ENCODE results near the gene SCAF1. TPM values are rescaled to one million over a fixed set of nuclear protein-coding genes. Genes with fewer than 3 reads are reported as not detected.

SCAF1 gene
- total RNA-seq, 1 experiment from 2014 or later, result 103 TPM

DNA sequence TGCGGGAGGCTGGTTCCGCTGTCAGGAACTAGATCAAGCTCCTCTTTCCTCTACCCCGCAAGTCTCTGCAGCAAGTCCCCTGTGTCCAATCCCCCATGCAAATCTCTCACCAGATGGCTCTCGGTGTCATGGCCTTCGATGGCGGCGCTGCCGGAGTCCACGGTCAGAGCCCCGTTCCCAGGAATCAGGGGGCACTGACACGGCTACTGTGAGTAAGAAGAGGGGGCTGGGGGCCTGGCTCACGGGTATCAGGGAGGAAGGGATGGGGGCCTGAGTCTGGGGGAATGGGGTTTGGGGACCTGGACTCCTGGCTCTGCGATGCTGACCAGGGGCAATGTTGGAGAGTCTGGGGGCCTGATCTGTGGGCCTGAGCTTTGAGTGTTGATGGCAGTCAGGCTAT, 4.0 kb downstream of the SCAF1 start (continued):
- TF ChIP-seq ZNF263 (CRISPR knock-in tag; IDR thresholded peaks at IDR 0.05; ENCODE audit: low read depth) (no peak), ZNF232 (CRISPR knock-in tag; IDR thresholded peaks at IDR 0.05) (no peak), FOXJ3 (CRISPR knock-in tag; IDR thresholded peaks at IDR 0.05; ENCODE audit: borderline replicate concordance) (no peak), RORB (CRISPR knock-in tag; IDR thresholded peaks at IDR 0.05) (no peak), SOX15 (CRISPR knock-in tag; IDR thresholded peaks at IDR 0.05) (no peak)
- TF ChIP-seq, protein P1, sequence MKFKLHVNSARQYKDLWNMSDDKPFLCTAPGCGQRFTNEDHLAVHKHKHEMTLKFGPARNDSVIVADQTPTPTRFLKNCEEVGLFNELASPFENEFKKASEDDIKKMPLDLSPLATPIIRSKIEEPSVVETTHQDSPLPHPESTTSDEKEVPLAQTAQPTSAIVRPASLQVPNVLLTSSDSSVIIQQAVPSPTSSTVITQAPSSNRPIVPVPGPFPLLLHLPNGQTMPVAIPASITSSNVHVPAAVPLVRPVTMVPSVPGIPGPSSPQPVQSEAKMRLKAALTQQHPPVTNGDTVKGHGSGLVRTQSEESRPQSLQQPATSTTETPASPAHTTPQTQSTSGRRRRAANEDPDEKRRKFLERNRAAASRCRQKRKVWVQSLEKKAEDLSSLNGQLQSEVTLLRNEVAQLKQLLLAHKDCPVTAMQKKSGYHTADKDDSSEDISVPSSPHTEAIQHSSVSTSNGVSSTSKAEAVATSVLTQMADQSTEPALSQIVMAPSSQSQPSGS (CRISPR knock-in tag; IDR thresholded peaks at IDR 0.05; ENCODE audit: borderline replicate concordance, low read depth), result no peak

DNA sequence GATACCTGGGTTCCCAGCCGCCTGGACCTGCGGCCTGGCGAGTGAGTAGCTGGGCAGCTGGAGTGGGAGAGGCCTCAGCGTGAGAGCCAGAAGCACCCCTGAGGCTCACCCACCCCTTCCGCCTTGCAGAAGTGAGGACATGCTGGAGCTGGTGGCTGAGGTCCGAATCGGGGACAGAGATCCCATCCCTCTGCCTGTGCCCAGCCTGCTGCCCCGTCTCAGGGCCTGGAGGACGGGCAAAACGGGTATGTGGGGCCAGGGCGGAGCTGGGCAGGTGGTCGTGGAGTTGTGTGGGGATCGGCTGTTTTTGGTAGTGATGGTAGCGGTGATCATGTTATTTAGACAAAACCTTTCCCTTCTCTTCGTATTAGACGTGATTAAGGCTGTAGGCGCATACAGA, 4.6 kb downstream of the SCAF1 start:
- Mint-ChIP-seq H3K4me1 (peaks cover 24% of the 10 kb centered on the region), H3K27ac (no peak overlapping the region; the same call in 1 of the 2 replicates), H3K9me3 (no peaks in the 10 kb centered on the region), H3K27me3 (ENCODE audit: low read depth) (no peaks in the 10 kb centered on the region), H3K36me3 (peaks cover 28% of the 10 kb centered on the region), H3K4me3 (no peak overlapping the region)
- no peak for DNase-seq (ENCODE audit: low spot score)
- POLR2A ChIA-PET, result interaction anchor here (0.5 kb wide), 1 partner anchor 83 kb away, joined by 7 read pairs; no protein-coding TSS in a partner anchor
- CTCF ChIA-PET, result interaction anchor here (0.5 kb wide), 1 partner anchor 995 kb away, joined by 3 read pairs; no protein-coding TSS in a partner anchor
- ATAC-seq, result no peak
- TF ChIP-seq JUN (CRISPR knock-in tag; IDR thresholded peaks at IDR 0.05) (no peak), PRRX2 (CRISPR knock-in tag; IDR thresholded peaks at IDR 0.05) (no peak), EMX1 (CRISPR knock-in tag; IDR thresholded peaks at IDR 0.05) (no peak), FOXJ3 (CRISPR knock-in tag; IDR thresholded peaks at IDR 0.05; ENCODE audit: borderline replicate concordance) (no peak), GABPB1 (CRISPR knock-in tag; IDR thresholded peaks at IDR 0.05) (no peak), ZBTB21 (CRISPR knock-in tag; IDR thresholded peaks at IDR 0.05; ENCODE audit: borderline replicate concordance) (no peak)
- TF ChIP-seq, protein P2, sequence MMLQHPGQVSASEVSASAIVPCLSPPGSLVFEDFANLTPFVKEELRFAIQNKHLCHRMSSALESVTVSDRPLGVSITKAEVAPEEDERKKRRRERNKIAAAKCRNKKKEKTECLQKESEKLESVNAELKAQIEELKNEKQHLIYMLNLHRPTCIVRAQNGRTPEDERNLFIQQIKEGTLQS (CRISPR knock-in tag; conservative IDR thresholded peaks at IDR 0.05), result no peak

DNA sequence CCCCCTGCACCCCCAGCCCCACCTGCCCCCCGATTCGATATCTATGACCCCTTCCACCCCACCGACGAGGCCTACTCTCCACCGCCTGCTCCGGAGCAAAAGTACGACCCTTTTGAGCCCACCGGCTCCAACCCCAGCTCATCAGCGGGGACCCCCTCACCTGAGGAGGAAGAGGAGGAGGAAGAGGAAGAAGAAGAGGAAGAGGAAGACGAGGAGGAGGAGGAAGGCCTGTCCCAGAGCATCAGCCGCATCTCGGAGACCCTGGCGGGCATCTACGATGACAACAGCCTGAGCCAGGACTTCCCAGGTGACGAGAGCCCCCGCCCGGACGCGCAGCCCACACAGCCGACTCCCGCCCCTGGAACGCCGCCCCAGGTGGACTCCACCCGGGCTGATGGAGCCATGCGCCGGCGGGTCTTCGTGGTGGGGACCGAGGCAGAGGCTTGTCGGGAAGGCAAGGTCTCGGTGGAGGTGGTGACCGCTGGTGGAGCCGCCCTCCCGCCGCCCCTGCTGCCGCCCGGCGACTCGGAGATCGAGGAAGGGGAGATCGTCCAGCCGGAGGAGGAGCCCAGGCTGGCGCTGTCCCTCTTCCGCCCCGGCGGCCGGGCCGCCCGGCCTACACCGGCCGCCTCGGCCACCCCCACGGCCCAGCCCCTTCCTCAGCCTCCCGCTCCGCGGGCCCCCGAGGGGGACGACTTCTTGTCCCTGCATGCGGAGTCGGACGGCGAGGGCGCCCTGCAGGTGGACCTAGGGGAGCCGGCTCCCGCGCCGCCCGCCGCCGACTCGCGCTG, 9.2 kb downstream of the SCAF1 start:
- DNase-seq (ENCODE audit: low spot score) (no peak), ATAC-seq (no peak)
- H3K27ac Mint-ChIP-seq, result no peak overlapping the region
- no peaks in the 10 kb centered on the region for H3K9me3 Mint-ChIP-seq
- no peak overlapping the region for H3K4me3 Mint-ChIP-seq
- H3K36me3 Mint-ChIP-seq, result peaks cover 49% of the 10 kb centered on the region
- ChIA-PET POLR2A (no interaction called here), CTCF (no interaction called here)
- no peaks in the 10 kb centered on the region for H3K27me3 Mint-ChIP-seq (ENCODE audit: low read depth)
- H3K4me1 Mint-ChIP-seq, result no peaks in the 10 kb centered on the region
- TF ChIP-seq, protein P3, sequence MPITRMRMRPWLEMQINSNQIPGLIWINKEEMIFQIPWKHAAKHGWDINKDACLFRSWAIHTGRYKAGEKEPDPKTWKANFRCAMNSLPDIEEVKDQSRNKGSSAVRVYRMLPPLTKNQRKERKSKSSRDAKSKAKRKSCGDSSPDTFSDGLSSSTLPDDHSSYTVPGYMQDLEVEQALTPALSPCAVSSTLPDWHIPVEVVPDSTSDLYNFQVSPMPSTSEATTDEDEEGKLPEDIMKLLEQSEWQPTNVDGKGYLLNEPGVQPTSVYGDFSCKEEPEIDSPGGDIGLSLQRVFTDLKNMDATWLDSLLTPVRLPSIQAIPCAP (CRISPR knock-in tag; IDR thresholded peaks at IDR 0.05), result no peak
- TF ChIP-seq, protein P4, sequence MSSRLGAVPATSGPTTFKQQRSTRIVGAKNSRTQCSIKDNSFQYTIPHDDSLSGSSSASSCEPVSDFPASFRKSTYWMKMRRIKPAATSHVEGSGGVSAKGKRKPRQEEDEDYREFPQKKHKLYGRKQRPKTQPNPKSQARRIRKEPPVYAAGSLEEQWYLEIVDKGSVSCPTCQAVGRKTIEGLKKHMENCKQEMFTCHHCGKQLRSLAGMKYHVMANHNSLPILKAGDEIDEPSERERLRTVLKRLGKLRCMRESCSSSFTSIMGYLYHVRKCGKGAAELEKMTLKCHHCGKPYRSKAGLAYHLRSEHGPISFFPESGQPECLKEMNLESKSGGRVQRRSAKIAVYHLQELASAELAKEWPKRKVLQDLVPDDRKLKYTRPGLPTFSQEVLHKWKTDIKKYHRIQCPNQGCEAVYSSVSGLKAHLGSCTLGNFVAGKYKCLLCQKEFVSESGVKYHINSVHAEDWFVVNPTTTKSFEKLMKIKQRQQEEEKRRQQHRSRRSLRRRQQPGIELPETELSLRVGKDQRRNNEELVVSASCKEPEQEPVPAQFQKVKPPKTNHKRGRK (CRISPR knock-in tag; IDR thresholded peaks at IDR 0.05; ENCODE audit: borderline replicate concordance), result no peak
- TF ChIP-seq, protein P5, sequence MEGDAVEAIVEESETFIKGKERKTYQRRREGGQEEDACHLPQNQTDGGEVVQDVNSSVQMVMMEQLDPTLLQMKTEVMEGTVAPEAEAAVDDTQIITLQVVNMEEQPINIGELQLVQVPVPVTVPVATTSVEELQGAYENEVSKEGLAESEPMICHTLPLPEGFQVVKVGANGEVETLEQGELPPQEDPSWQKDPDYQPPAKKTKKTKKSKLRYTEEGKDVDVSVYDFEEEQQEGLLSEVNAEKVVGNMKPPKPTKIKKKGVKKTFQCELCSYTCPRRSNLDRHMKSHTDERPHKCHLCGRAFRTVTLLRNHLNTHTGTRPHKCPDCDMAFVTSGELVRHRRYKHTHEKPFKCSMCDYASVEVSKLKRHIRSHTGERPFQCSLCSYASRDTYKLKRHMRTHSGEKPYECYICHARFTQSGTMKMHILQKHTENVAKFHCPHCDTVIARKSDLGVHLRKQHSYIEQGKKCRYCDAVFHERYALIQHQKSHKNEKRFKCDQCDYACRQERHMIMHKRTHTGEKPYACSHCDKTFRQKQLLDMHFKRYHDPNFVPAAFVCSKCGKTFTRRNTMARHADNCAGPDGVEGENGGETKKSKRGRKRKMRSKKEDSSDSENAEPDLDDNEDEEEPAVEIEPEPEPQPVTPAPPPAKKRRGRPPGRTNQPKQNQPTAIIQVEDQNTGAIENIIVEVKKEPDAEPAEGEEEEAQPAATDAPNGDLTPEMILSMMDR (IDR thresholded peaks at IDR 0.05), result no peak
- no peak for TF ChIP-seq FOXK1 (CRISPR knock-in tag; IDR thresholded peaks at IDR 0.05)
- TF ChIP-seq TEAD4 (CRISPR knock-in tag; IDR thresholded peaks at IDR 0.05), result no peak
- TF ChIP-seq, protein P6, sequence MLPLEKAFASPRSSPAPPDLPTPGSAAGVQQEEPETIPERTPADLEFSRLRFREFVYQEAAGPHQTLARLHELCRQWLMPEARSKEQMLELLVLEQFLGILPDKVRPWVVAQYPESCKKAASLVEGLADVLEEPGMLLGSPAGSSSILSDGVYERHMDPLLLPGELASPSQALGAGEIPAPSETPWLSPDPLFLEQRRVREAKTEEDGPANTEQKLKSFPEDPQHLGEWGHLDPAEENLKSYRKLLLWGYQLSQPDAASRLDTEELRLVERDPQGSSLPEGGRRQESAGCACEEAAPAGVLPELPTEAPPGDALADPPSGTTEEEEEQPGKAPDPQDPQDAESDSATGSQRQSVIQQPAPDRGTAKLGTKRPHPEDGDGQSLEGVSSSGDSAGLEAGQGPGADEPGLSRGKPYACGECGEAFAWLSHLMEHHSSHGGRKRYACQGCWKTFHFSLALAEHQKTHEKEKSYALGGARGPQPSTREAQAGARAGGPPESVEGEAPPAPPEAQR (CRISPR knock-in tag; IDR thresholded peaks at IDR 0.05), result no peak
- no peak for TF ChIP-seq CREB1 (CRISPR knock-in tag; IDR thresholded peaks at IDR 0.05)
- TF ChIP-seq, protein P7, sequence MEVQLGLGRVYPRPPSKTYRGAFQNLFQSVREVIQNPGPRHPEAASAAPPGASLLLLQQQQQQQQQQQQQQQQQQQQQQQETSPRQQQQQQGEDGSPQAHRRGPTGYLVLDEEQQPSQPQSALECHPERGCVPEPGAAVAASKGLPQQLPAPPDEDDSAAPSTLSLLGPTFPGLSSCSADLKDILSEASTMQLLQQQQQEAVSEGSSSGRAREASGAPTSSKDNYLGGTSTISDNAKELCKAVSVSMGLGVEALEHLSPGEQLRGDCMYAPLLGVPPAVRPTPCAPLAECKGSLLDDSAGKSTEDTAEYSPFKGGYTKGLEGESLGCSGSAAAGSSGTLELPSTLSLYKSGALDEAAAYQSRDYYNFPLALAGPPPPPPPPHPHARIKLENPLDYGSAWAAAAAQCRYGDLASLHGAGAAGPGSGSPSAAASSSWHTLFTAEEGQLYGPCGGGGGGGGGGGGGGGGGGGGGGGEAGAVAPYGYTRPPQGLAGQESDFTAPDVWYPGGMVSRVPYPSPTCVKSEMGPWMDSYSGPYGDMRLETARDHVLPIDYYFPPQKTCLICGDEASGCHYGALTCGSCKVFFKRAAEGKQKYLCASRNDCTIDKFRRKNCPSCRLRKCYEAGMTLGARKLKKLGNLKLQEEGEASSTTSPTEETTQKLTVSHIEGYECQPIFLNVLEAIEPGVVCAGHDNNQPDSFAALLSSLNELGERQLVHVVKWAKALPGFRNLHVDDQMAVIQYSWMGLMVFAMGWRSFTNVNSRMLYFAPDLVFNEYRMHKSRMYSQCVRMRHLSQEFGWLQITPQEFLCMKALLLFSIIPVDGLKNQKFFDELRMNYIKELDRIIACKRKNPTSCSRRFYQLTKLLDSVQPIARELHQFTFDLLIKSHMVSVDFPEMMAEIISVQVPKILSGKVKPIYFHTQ (CRISPR knock-in tag; IDR thresholded peaks at IDR 0.05), result no peak
